Esophagus squamous epithelium (tissue), 5 donors: ENCODE data around the gene NEMP2. TPM values are rescaled to one million over a fixed set of nuclear protein-coding genes. Genes with fewer than 3 reads are reported as not detected.

Source experiments
- DNase-seq: peaks from one replicate; lab custom pipeline; 2025; lab: John Stamatoyannopoulos, UW
- H3K27ac ChIP-seq, 4 donors: fragments of 200-600 bp; sonication (generic); one replicate each; pipeline ENCODE4 v1.5.1; 2016 to 2019; ENCODE audit warnings: mild to moderate bottlenecking in 1 of 4
- H3K27me3 ChIP-seq, 4 donors: fragments of 200-600 bp; sonication (generic); 1 replicate in 3 of 4; 2 replicates in 1 of 4; pipeline versions ENCODE4 v1.5.1 to v1.6.0; 2017 to 2021; ENCODE audit warnings: antibody characterized with exemption in 1 of 4
- H3K36me3 ChIP-seq, 3 donors: fragments of 200-600 bp; sonication (generic); one replicate each; pipeline ENCODE4 v1.5.1; 2016 to 2019
- H3K4me1 ChIP-seq, 3 donors: fragments of 200-600 bp; sonication (generic); one replicate each; pipeline ENCODE4 v1.5.1; 2017 to 2019
- H3K4me3 ChIP-seq, 4 donors: fragments of 200-600 bp; sonication (generic); 1 replicate in 3 of 4; 2 replicates in 1 of 4; pipeline ENCODE4 v1.5.1; 2016 to 2019; ENCODE audit warnings: mild to moderate bottlenecking in 2 of 4, moderate library complexity in 1 of 4
- H3K9me3 ChIP-seq, 3 donors: fragments of 200-600 bp; sonication (generic); one replicate each; pipeline ENCODE4 v1.5.1; 2016 to 2019
- CTCF ChIP-seq, 6 experiments: fragments of 450-650 bp in 4 of 6; fragments of 200-600 bp in 2 of 6; sonication (generic) in 2 of 6; IDR thresholded peaks; one replicate each; pipeline ENCODE4 v1.5.1; 2016 to 2019; ENCODE audit warnings: antibody characterized with exemption in 6 of 6, mild to moderate bottlenecking in 4 of 6, moderate library complexity in 4 of 6
- POLR2A ChIP-seq, 4 donors: fragments of 450-650 bp; IDR thresholded peaks; one replicate each; pipeline ENCODE4 v1.6.1; 2017; ENCODE audit warnings: antibody characterized with exemption in 4 of 4, mild to moderate bottlenecking in 4 of 4, moderate library complexity in 3 of 4
- WGBS, 2 donors: methylation state at CpG; one replicate each; pipeline ENCODE4 v1.1.5; 2018; 5-methylcytosine and 5-hydroxymethylcytosine counted together
- intact Hi-C: fragments of 100-400 bp; cut with DNase I; formaldehyde crosslinking; loops from one replicate; pipeline ENCODE4 v1.15.0; 2022
- total RNA-seq, 4 donors: library from RNA; depleted of rRNA; stranded (reverse); fragments of >200 nt; gene quantifications; one replicate each; pipeline ENCODE4 v1.1.0, GENCODE V29; 2016
- donor health status: DM: yes; HTN: yes; CAD: no.

NEMP2 gene
- total RNA-seq, 4 donors from 2014 or later = 1.0 to 2.7 (median 2.0) TPM

- WGBS, 2 donors = 78 to 88% methylated on average over 1 of the region's 1 CpG
- Histone ChIP-seq H3K4me3 (no peak overlapping the region), H3K4me1 (peaks cover 0 to 15% (median 0%) of the 10 kb centered on the region in 3 donors), H3K27me3 (no peaks in the 10 kb centered on the region), H3K9me3 (no peaks in the 10 kb centered on the region), H3K27ac (no peak overlapping the region), H3K36me3 (peaks cover 0 to 79% (median 5%) of the 10 kb centered on the region in 3 donors)
- DNase-seq = no peak
- intact Hi-C loops = no loop called here
- TF ChIP-seq CTCF (IDR thresholded peaks at IDR 0.05) = no peak
- no peak for TF ChIP-seq POLR2A (IDR thresholded peaks at IDR 0.05)
Measured at GRCh38 chr2:190505696-190506095, 28.8 kb downstream of the NEMP2 start.

DNA sequence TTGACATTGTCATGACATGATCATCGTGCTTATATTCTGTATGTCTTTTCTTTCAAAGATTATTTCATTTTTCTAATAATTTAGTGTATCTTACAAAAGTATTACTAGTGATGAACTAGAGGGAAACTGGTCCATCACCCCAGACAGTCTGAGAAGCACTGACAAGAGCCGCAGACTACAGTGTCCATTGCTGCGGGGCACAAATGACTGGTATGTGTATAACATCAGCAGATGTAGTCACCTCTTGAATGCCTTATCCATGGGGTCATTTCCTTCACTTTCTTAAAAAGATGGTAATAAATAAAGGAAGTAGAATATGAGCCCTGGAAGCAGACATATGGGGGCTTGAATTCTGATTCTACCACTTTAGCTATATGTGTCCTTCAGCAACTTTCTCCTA is 29.6 kb downstream of the NEMP2 start:
- TF ChIP-seq CTCF (IDR thresholded peaks at IDR 0.05) (no peak), POLR2A (IDR thresholded peaks at IDR 0.05) (no peak)
- no peak overlapping the region for H3K27ac ChIP-seq
- no peaks in the 10 kb centered on the region for H3K9me3 ChIP-seq
- WGBS, 2 donors = 94 to 96% methylated on average over 3 of the region's 3 CpGs
- intact Hi-C loops = no loop called here
- H3K36me3 ChIP-seq = peaks cover 0 to 87% (median 5%) of the 10 kb centered on the region in 3 donors
- H3K27me3 ChIP-seq = no peaks in the 10 kb centered on the region
- H3K4me1 ChIP-seq = peaks cover 0 to 15% (median 0%) of the 10 kb centered on the region in 3 donors
- no peak overlapping the region for H3K4me3 ChIP-seq
- DNase-seq = no peak

GRCh38 chr2:190503088-190503487 is 31.4 kb downstream of the NEMP2 start:
- Histone ChIP-seq H3K36me3 (peaks cover 0 to 87% (median 5%) of the 10 kb centered on the region in 3 donors), H3K4me1 (peaks cover 0 to 15% (median 0%) of the 10 kb centered on the region in 3 donors), H3K27ac (peak overlapping the region in 1 of 4 donors; percentile 10), H3K27me3 (no peaks in the 10 kb centered on the region), H3K9me3 (no peaks in the 10 kb centered on the region), H3K4me3 (no peak overlapping the region)
- no peak for TF ChIP-seq POLR2A (IDR thresholded peaks at IDR 0.05)
- no peak for TF ChIP-seq CTCF (IDR thresholded peaks at IDR 0.05)
- intact Hi-C loops = no loop called here
- no peak for DNase-seq
- 83 to 95% methylated on average over 2 to 3 of the region's 3 CpGs for WGBS, 2 donors

- WGBS, 2 donors = 59 to 61% methylated on average over 3 of the region's 3 CpGs
- intact Hi-C loops = no loop called here
- H3K27ac ChIP-seq = peak overlapping the region in 1 of 4 donors; percentile 16
Measured at GRCh38 chr2:190501702-190502407, 32.7 kb downstream of the NEMP2 start.

More at GRCh38 chr2:190501702-190502407, 32.7 kb downstream of the NEMP2 start:
- H3K4me3 ChIP-seq = no peak overlapping the region
- H3K9me3 ChIP-seq = no peaks in the 10 kb centered on the region
- TF ChIP-seq POLR2A (IDR thresholded peaks at IDR 0.05) (no peak), CTCF (IDR thresholded peaks at IDR 0.05) (no peak)
- H3K4me1 ChIP-seq = peaks cover 0 to 27% (median 0%) of the 10 kb centered on the region in 3 donors
- H3K36me3 ChIP-seq = peaks cover 0 to 92% (median 5%) of the 10 kb centered on the region in 3 donors
- no peaks in the 10 kb centered on the region for H3K27me3 ChIP-seq
- DNase-seq = no peak
